ENCODE measurements around the gene PLEKHM3. TPM values are rescaled to one million over a fixed set of nuclear protein-coding genes. Genes with fewer than 3 reads are reported as not detected.

PLEKHM3 gene
- total RNA-seq, 1 experiment from 2014 or later, result 6.5 TPM

DNA sequence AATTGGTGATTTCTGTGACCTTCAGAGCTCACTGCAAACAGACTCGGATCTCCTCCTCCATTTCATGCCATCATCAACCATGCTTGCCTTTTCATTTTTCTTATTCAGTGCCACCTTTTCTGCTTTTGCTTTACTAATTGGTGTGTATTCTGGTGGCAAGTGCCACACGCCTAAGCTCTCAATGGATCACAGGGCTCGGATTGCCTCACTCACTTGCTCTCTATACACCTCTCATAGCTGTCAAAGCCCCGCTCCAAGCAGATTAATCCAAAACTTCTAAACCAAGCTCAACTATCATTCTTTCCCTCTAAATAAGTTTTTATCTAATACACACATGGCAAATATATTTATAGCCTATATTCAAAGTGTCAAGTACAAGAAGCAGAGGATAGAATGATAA lies 86.4 kb downstream of the PLEKHM3 start:
- no peaks in the 10 kb centered on the region for H3K4me1 ChIP-seq (ENCODE audit: insufficient read depth, low read length, poor library complexity, severe bottlenecking)
- DNase-seq (ENCODE audit: low spot score), result no peak
- H3K27me3 ChIP-seq (replicated peaks; ENCODE audit: insufficient read depth, low read depth, low read length, poor library complexity), result no peaks in the 10 kb centered on the region
- H3K36me3 ChIP-seq (ENCODE audit: insufficient read depth, low read length, poor library complexity, severe bottlenecking), result no peaks in the 10 kb centered on the region
- H3K4me3 ChIP-seq (ENCODE audit: low read depth, low read length, poor library complexity, severe bottlenecking), result no peak overlapping the region
- H3K9me3 ChIP-seq (ENCODE audit: low read depth, low read length, poor library complexity, severe bottlenecking), result no peaks in the 10 kb centered on the region
- ChIA-PET CTCF (no interaction called here), POLR2A (ENCODE audit: low non-redundant PET) (no interaction called here)
- no peak for TF ChIP-seq EZH2 (IDR thresholded peaks at IDR 0.05; ENCODE audit: borderline replicate concordance, low read depth, low read length, poor library complexity, severe bottlenecking)
- TF ChIP-seq, protein P1, sequence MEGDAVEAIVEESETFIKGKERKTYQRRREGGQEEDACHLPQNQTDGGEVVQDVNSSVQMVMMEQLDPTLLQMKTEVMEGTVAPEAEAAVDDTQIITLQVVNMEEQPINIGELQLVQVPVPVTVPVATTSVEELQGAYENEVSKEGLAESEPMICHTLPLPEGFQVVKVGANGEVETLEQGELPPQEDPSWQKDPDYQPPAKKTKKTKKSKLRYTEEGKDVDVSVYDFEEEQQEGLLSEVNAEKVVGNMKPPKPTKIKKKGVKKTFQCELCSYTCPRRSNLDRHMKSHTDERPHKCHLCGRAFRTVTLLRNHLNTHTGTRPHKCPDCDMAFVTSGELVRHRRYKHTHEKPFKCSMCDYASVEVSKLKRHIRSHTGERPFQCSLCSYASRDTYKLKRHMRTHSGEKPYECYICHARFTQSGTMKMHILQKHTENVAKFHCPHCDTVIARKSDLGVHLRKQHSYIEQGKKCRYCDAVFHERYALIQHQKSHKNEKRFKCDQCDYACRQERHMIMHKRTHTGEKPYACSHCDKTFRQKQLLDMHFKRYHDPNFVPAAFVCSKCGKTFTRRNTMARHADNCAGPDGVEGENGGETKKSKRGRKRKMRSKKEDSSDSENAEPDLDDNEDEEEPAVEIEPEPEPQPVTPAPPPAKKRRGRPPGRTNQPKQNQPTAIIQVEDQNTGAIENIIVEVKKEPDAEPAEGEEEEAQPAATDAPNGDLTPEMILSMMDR (conservative IDR thresholded peaks at IDR 0.05; ENCODE audit: low read depth, low read length), result no peak
- no TSS peak for BruUV-seq (replicated peaks)
- intact Hi-C loops (cut with micrococcal nuclease; ENCODE audit: unreplicated experiment), result no loop called here
- H3K27ac ChIP-seq (ENCODE audit: low read depth, low read length, poor library complexity, severe bottlenecking), result no peak overlapping the region

DNA sequence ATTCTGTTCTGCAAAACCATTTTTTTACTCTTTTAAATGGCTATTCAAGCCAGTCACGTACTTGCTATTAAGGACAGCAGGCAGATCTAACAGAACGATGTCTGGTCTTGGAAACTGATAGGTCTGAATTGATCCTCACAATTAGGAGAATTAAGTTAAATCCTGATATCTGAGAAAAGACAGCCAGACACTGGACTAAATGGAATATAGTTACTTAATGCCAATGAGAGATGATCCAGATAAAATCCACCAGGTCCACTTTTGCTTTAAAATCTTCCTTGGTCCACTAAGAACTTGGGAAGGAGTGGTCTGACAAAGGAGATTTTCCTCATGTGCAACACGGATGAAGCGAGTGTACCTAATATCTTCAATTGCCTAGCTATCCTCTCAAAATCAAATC lies 86.9 kb downstream of the PLEKHM3 start:
- no peak for TF ChIP-seq EZH2 (IDR thresholded peaks at IDR 0.05; ENCODE audit: borderline replicate concordance, low read depth, low read length, poor library complexity, severe bottlenecking)
- TF ChIP-seq, protein P1 (conservative IDR thresholded peaks at IDR 0.05; ENCODE audit: low read depth, low read length), result no peak
- ChIA-PET CTCF (no interaction called here), POLR2A (ENCODE audit: low non-redundant PET) (no interaction called here)
- H3K9me3 ChIP-seq (ENCODE audit: low read depth, low read length, poor library complexity, severe bottlenecking), result no peaks in the 10 kb centered on the region
- intact Hi-C loops (cut with micrococcal nuclease; ENCODE audit: unreplicated experiment), result no loop called here
- no peaks in the 10 kb centered on the region for H3K36me3 ChIP-seq (ENCODE audit: insufficient read depth, low read length, poor library complexity, severe bottlenecking)
- no peak overlapping the region for H3K27ac ChIP-seq (ENCODE audit: low read depth, low read length, poor library complexity, severe bottlenecking)
- no peaks in the 10 kb centered on the region for H3K27me3 ChIP-seq (replicated peaks; ENCODE audit: insufficient read depth, low read depth, low read length, poor library complexity)
- H3K4me3 ChIP-seq (ENCODE audit: low read depth, low read length, poor library complexity, severe bottlenecking), result no peak overlapping the region
- BruUV-seq (replicated peaks), result no TSS peak
- DNase-seq (ENCODE audit: low spot score), result no peak
- H3K4me1 ChIP-seq (ENCODE audit: insufficient read depth, low read length, poor library complexity, severe bottlenecking), result no peaks in the 10 kb centered on the region

DNA sequence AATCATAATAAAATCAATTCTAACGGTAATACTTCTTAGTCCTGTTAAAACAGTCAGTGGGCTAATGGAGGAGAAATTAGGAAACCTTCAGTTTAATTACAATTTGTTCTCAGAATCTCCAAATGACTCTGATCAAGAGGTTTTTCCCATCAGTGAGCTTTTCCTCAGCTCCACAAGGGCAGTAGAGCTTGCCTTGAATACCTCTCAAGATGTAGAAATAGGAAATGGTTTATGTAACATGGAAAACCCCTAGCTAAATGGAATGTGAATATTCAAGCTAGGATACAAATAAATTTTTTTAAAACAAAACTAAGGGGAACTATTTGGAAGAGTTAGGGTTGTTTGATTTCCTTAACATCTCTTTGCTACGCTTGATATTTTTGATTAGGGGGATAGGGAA lies 87.5 kb downstream of the PLEKHM3 start:
- DNase-seq (ENCODE audit: low spot score), result no peak
- Histone ChIP-seq H3K4me3 (ENCODE audit: low read depth, low read length, poor library complexity, severe bottlenecking) (no peak overlapping the region), H3K27me3 (replicated peaks; ENCODE audit: insufficient read depth, low read depth, low read length, poor library complexity) (no peaks in the 10 kb centered on the region), H3K36me3 (ENCODE audit: insufficient read depth, low read length, poor library complexity, severe bottlenecking) (no peaks in the 10 kb centered on the region), H3K27ac (ENCODE audit: low read depth, low read length, poor library complexity, severe bottlenecking) (no peak overlapping the region), H3K9me3 (ENCODE audit: low read depth, low read length, poor library complexity, severe bottlenecking) (no peaks in the 10 kb centered on the region), H3K4me1 (ENCODE audit: insufficient read depth, low read length, poor library complexity, severe bottlenecking) (no peaks in the 10 kb centered on the region)
- no peak for TF ChIP-seq EZH2 (IDR thresholded peaks at IDR 0.05; ENCODE audit: borderline replicate concordance, low read depth, low read length, poor library complexity, severe bottlenecking)
- TF ChIP-seq, protein P1 (conservative IDR thresholded peaks at IDR 0.05; ENCODE audit: low read depth, low read length), result no peak
- BruUV-seq (replicated peaks), result no TSS peak
- CTCF ChIA-PET, result no interaction called here
- intact Hi-C loops (cut with micrococcal nuclease; ENCODE audit: unreplicated experiment), result no loop called here
- POLR2A ChIA-PET (ENCODE audit: low non-redundant PET), result no interaction called here

Data from A673 (cell line).